Erythroblast (primary cell): Measurements from ENCODE around the gene SQSTM1.

Experiments used
- GATA1 ChIP-seq: IDR thresholded peaks from 2 replicates; pipeline ENCODE4 v1.6.1; 2011; ENCODE audit warnings: low read depth, mild to moderate bottlenecking, control low read depth, low read length, moderate library complexity
- POLR2A ChIP-seq: IDR thresholded peaks from 2 replicates; pipeline ENCODE4 v1.6.1; 2011; ENCODE audit warnings: mild to moderate bottlenecking, low read length

DNA sequence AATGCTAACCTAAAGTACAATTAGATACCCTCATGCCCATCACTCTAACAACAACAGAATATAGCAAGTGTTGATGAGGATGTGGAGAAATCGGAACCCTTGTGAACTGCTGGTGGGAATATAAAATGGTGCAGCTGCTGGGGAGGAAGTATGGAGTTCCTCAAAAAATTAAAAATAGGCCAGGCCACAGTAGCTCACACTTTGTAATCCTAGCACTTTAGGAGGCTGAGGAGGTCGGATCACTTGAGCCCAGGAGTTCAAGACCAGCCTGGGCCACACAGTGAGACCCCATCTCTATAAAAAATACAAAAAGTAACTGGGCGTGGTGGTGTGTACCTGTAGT, 55.9 kb downstream of the SQSTM1 start:
- TF ChIP-seq POLR2A (no peak), GATA1 (no peak)
